OCI-LY1 (cell line): ENCODE data around the gene RNGTT.

Experiments used
- H2AFZ ChIP-seq: fragments of 200-600 bp; sonication (generic), shearing (Covaris generic); 2 replicates; pipeline ENCODE4 v1.6.0; 2014; ENCODE audit warnings: antibody characterized with exemption, mild to moderate bottlenecking, low read length
- H3F3A ChIP-seq: fragments of 200-600 bp; sonication (generic), shearing (Covaris generic); 2 replicates; pipeline ENCODE4 v1.6.0; 2014; ENCODE audit warnings: mild to moderate bottlenecking, antibody characterized with exemption, low read length, moderate library complexity; ENCODE audit not compliant: insufficient read depth
- H3K27ac ChIP-seq: fragments of 200-600 bp; sonication (generic); 2 replicates; pipeline ENCODE4 v1.5.1; 2014; ENCODE audit warnings: low read length, mixed run types, mild to moderate bottlenecking, low read depth; ENCODE audit not compliant: poor library complexity, severe bottlenecking
- H3K27me3 ChIP-seq: fragments of 200-600 bp; sonication (generic); 2 replicates; pipeline ENCODE4 v1.6.0; 2014; ENCODE audit warnings: antibody characterized with exemption, mild to moderate bottlenecking, low read length, moderate library complexity; ENCODE audit not compliant: insufficient read depth
- H3K36me3 ChIP-seq: fragments of 200-600 bp; sonication (generic); 2 replicates; pipeline ENCODE4 v1.6.1; 2014; ENCODE audit warnings: mild to moderate bottlenecking, antibody characterized with exemption, low read length, moderate library complexity, mixed read lengths; ENCODE audit not compliant: insufficient read depth
- H3K4me1 ChIP-seq: fragments of 200-600 bp; sonication (generic); 2 replicates; pipeline ENCODE4 v1.5.1; 2014; ENCODE audit warnings: mild to moderate bottlenecking, low read length, moderate library complexity; ENCODE audit not compliant: insufficient read depth, severe bottlenecking
- H3K4me2 ChIP-seq: fragments of 200-600 bp; sonication (generic), shearing (Covaris generic); 2 replicates; pipeline ENCODE4 v1.6.1; 2014; ENCODE audit warnings: low read length
- H3K4me3 ChIP-seq: fragments of 200-600 bp; sonication (generic); 2 replicates; pipeline ENCODE4 v1.5.1; 2014; ENCODE audit warnings: low read length, low read depth, mild to moderate bottlenecking, mixed read lengths; ENCODE audit not compliant: poor library complexity, severe bottlenecking
- H3K79me2 ChIP-seq: fragments of 200-600 bp; shearing (Covaris generic); 2 replicates; pipeline ENCODE4 v1.6.1; 2016; ENCODE audit warnings: mixed run types, low read length, mixed read lengths; ENCODE audit not compliant: insufficient read depth
- H3K9ac ChIP-seq: fragments of 200-600 bp; sonication (generic), shearing (Covaris generic); 2 replicates; pipeline ENCODE4 v1.6.1; 2014; ENCODE audit warnings: mild to moderate bottlenecking, low read length, mixed read lengths
- H3K9me2 ChIP-seq: fragments of 200-600 bp; sonication (generic), shearing (Covaris generic); 2 replicates; pipeline ENCODE4 v1.6.1; 2014; ENCODE audit warnings: low read depth, mild to moderate bottlenecking, low read length, mixed read lengths
- H3K9me3 ChIP-seq: fragments of 200-600 bp; shearing (Covaris generic); 2 replicates; pipeline ENCODE4 v1.6.1; 2014; ENCODE audit warnings: low read length, mixed read lengths
- H4K20me1 ChIP-seq: fragments of 200-600 bp; sonication (generic), shearing (Covaris generic); 2 replicates; pipeline ENCODE4 v1.6.0; 2016; ENCODE audit warnings: mild to moderate bottlenecking, low read length; ENCODE audit not compliant: insufficient read depth
- CTCF ChIP-seq: fragments of 200-600 bp; sonication (generic), shearing (Covaris generic); IDR thresholded peaks from 2 replicates; pipeline ENCODE4 v1.5.1; 2017; ENCODE audit warnings: mild to moderate bottlenecking, antibody characterized with exemption, low read length, moderate library complexity, mixed read lengths
- EZH2 ChIP-seq: fragments of 200-600 bp; sonication (generic), shearing (Covaris generic); IDR thresholded peaks from 2 replicates; pipeline ENCODE4 v1.8.0; 2017; ENCODE audit warnings: borderline replicate concordance, mixed run types, mild to moderate bottlenecking, antibody characterized with exemption, low read length, moderate library complexity, mixed read lengths

RNGTT gene

GRCh38 chr6:88562353-88563276 is 400.8 kb downstream of the RNGTT start:
- Histone ChIP-seq H3K79me2 (no peaks in the 10 kb centered on the region), H4K20me1 (no peaks in the 10 kb centered on the region), H3K4me3 (no peak overlapping the region), H2AFZ (no peak overlapping the region), H3K4me1 (peaks cover 9% of the 10 kb centered on the region), H3F3A (no peaks in the 10 kb centered on the region), H3K9me3 (no peaks in the 10 kb centered on the region), H3K27ac (no peak overlapping the region), H3K36me3 (no peaks in the 10 kb centered on the region), H3K9me2 (no peaks in the 10 kb centered on the region), H3K4me2 (no peak overlapping the region), H3K27me3 (no peaks in the 10 kb centered on the region), H3K9ac (no peak overlapping the region)
- no peak for TF ChIP-seq CTCF
- no peak for TF ChIP-seq EZH2

GRCh38 chr6:88561954-88562315 is 401.5 kb downstream of the RNGTT start:
- no peaks in the 10 kb centered on the region for H3F3A ChIP-seq
- H3K9ac ChIP-seq = no peak overlapping the region
- H3K9me3 ChIP-seq = no peaks in the 10 kb centered on the region
- H2AFZ ChIP-seq = no peak overlapping the region
- H4K20me1 ChIP-seq = no peaks in the 10 kb centered on the region
- no peak overlapping the region for H3K4me3 ChIP-seq
- no peak overlapping the region for H3K27ac ChIP-seq
- TF ChIP-seq EZH2 (no peak), CTCF (no peak)
- peaks cover 2% of the 10 kb centered on the region for H3K4me1 ChIP-seq
- H3K9me2 ChIP-seq = no peaks in the 10 kb centered on the region
- no peaks in the 10 kb centered on the region for H3K36me3 ChIP-seq
- H3K27me3 ChIP-seq = no peaks in the 10 kb centered on the region
- no peaks in the 10 kb centered on the region for H3K79me2 ChIP-seq
- no peak overlapping the region for H3K4me2 ChIP-seq

- no peak overlapping the region for H2AFZ ChIP-seq
- no peak overlapping the region for H3K4me2 ChIP-seq
- no peaks in the 10 kb centered on the region for H3K9me3 ChIP-seq
- H3K36me3 ChIP-seq = no peaks in the 10 kb centered on the region
- H3K4me3 ChIP-seq = no peak overlapping the region
- H3K4me1 ChIP-seq = no peaks in the 10 kb centered on the region
- H3K79me2 ChIP-seq = no peaks in the 10 kb centered on the region
- no peaks in the 10 kb centered on the region for H3F3A ChIP-seq
- no peak overlapping the region for H3K9ac ChIP-seq
- H3K27me3 ChIP-seq = no peaks in the 10 kb centered on the region
- H3K9me2 ChIP-seq = no peaks in the 10 kb centered on the region
- TF ChIP-seq EZH2 = no peak
- no peaks in the 10 kb centered on the region for H4K20me1 ChIP-seq
- H3K27ac ChIP-seq = no peak overlapping the region
Measured at GRCh38 chr6:88561034-88561953, 402.1 kb downstream of the RNGTT start.
